Omental fat pad (tissue), 4 donors: ENCODE results near the gene MYL6. TPM values are rescaled to one million over a fixed set of nuclear protein-coding genes. Genes with fewer than 3 reads are reported as not detected.

ENCODE experiments used
- ATAC-seq: fragments of 150-250 bp; one replicate; pipeline ENCODE4 v1.9.1; 2016; ENCODE audit warnings: mild to moderate bottlenecking, moderate library complexity; ENCODE audit not compliant: low FRiP score
- DNase-seq: peaks from one replicate; pipeline ENCODE4 v3.0.0-alpha.2; 2019; ENCODE audit warnings: low spot score
- CTCF ChIP-seq, 3 donors: fragments of 450-650 bp; IDR thresholded peaks; one replicate each; pipeline ENCODE4 v1.5.1; 2016 to 2017; ENCODE audit warnings: antibody characterized with exemption in 3 of 3, mild to moderate bottlenecking in 3 of 3, moderate library complexity in 2 of 3
- total RNA-seq, 4 donors: library from RNA; depleted of rRNA; stranded (reverse); fragments of >200 nt; gene quantifications; one replicate each; pipeline ENCODE4 v1.1.0, GENCODE V29; 2016

Gene MYL6
- total RNA-seq, 4 donors from 2014 or later = 2,379 to 4,265 (median 3,293) TPM

DNA sequence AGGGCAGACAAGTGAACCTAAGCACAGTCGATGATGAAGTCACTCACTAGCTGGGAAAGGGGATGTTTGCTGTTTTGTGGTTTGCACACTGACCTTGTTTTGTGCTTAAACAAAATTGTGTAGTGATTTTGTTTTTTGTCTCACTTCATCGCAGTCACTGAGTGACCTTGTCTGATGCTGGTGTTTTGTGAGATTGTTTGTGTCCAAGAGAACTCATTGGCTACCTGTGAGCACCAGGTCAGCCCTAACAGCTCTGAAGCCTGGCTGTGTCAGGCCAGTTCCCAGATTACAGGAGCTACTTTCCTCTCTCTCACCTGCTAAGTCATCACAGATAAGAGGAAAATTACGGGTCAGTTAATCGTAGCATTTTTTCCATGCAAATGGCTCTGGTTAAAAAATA, 34.0 kb upstream of the MYL6 start:
- DNase-seq = no peak
- TF ChIP-seq CTCF (IDR thresholded peaks at IDR 0.05) = no peak
- no peak for ATAC-seq

DNA sequence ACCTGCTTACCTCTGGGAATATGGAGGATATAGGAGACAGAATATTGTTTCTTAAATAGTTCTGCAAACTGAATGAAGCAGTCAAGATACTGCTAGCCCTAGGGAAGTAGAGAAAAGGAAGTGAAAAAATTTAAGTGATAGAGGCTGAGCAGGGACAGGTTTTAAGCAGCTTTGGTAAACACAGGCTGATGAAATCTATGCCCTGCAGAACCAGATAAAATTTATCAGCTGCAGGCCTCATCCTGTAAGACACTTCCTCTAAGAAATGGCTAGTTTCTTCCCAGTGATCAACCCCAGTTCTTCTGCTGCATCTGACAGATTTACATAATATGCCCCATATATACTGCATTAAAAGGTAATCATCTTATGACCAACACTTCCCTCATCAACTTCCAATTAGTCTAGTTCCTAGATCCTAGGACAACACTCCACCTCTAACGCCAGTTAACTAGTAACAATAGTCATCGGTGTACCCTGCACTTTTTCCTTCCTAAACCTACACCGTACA, 31.4 kb upstream of the MYL6 start:
- no peak for DNase-seq
- ATAC-seq = no peak

GRCh38 chr12:56127485-56127887, 30.7 kb upstream of the MYL6 start:
- peak; percentile 2 for ATAC-seq
- DNase-seq = no peak
- no peak for TF ChIP-seq CTCF (IDR thresholded peaks at IDR 0.05)

More for the DNA sequence above, 31.4 kb upstream of the MYL6 start:
- no peak for TF ChIP-seq CTCF (IDR thresholded peaks at IDR 0.05)

DNA sequence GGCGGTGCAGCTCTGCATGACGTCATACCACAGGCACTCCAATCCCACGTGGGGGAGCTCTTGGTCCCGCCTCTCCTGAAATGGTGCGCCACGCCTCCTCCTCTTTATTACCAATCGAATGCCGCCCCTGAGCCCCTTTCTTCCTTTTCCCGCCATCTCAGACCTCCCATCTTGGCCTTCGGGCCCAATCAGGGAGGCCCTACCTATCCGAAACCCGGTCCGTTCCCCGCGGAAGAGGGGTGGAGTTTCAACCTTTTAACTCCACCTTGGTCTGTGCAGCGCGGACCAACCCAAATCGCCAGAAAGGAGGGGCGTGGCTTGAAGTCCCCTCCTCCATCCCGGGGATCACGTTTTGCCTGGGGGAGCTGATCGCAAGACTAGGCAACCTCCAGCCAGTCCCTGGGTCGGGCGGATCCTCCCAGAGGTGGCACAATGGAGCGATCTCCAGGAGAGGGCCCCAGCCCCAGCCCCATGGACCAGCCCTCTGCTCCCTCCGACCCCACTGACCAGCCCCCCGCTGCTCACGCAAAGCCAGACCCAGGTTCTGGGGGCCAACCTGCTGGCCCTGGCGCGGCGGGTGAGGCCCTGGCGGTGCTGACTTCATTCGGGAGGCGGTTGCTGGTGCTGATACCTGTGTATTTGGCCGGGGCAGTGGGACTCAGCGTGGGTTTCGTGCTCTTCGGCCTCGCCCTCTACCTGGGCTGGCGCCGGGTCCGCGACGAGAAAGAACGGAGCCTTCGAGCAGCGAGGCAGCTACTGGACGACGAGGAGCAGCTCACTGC, 30.1 kb upstream of the MYL6 start, which contains the start of gene ESYT1:
ESYT1 (plus strand) TSS at position 380 of the 782 bp plus-strand sequence; CDS start at position 433, 53 bp downstream.
- TF ChIP-seq CTCF (IDR thresholded peaks at IDR 0.05) = no peak
- peak; percentile 96 for DNase-seq
- peak; percentile 96 for ATAC-seq

- TF ChIP-seq CTCF (IDR thresholded peaks at IDR 0.05) = no peak
- peak; percentile 41 for ATAC-seq
- DNase-seq = no peak
These were observed 29.4 kb upstream of the MYL6 start for GRCh38 chr12:56128670-56129205.

- ATAC-seq (peak; percentile 20), DNase-seq (no peak)
- TF ChIP-seq CTCF (IDR thresholded peaks at IDR 0.05) = no peak
These were observed 28.8 kb upstream of the MYL6 start for GRCh38 chr12:56129206-56129941.
